ENCODE results near the gene GNG14. TPM values are rescaled to one million over a fixed set of nuclear protein-coding genes. Genes with fewer than 3 reads are reported as not detected.
"Not testable (repeated sequence)": the region's sequence is repeated elsewhere in the genome, so short reads cannot be mapped to it uniquely, and the experiment has no call there.

GNG14 gene
- polyA plus RNA-seq, 3 donors = not detected

GRCh38 chr19:12723381-12723640, 35.5 kb downstream of the GNG14 start:
- Histone ChIP-seq H3K27me3 (ENCODE audit: control insufficient read depth in 2 of 2, insufficient read depth in 2 of 2, low read length in 2 of 2) (no peaks in the 10 kb centered on the region), H3K4me2 (replicated peaks; ENCODE audit: extremely low read depth, low read length, poor library complexity, severe bottlenecking) (peak overlapping the region; percentile 87), H3K36me3 (replicated peaks in 1 of 2; ENCODE audit: control insufficient read depth in 1 of 2, insufficient read depth in 2 of 2, low read length in 2 of 2) (peaks cover 14 to 18% of the 10 kb centered on the region in 2 donors), H3K4me1 (ENCODE audit: control insufficient read depth in 1 of 2, insufficient read depth in 2 of 2, low read length in 2 of 2) (peaks cover 34 to 39% of the 10 kb centered on the region in 2 donors), H4K20me1 (ENCODE audit: insufficient read depth, low read length) (no peaks in the 10 kb centered on the region), H3K9ac (ENCODE audit: insufficient read depth, low read length, poor library complexity, severe bottlenecking) (peak overlapping the region; percentile 53), H3K9me3 (replicated peaks in 1 of 2; ENCODE audit: control insufficient read depth in 1 of 2, insufficient read depth in 1 of 2, low read length in 2 of 2) (no peaks in the 10 kb centered on the region), H3K4me3 (replicated peaks in 1 of 3; ENCODE audit: low read depth in 2 of 3, low read length in 3 of 3) (peak overlapping the region; percentile 49 to 79 (median 62)), H3K79me2 (ENCODE audit: insufficient read depth, low read length) (peaks cover 43% of the 10 kb centered on the region), H2AFZ (ENCODE audit: insufficient read depth, low read depth, low read length, poor library complexity, severe bottlenecking) (peak overlapping the region; percentile 95), H3K27ac (ENCODE audit: low read depth in 1 of 2, low read length in 2 of 2) (peak overlapping the region; percentile 19 to 51)
- peak overlapping the region; percentile 85 to 95 for H3K4me3 Mint-ChIP-seq
- 2% methylated on average over 6 of the region's 7 CpGs for WGBS (ENCODE audit: insufficient coverage)
- DNase-seq = no peak
- no peak for TF ChIP-seq CTCF (IDR thresholded peaks at IDR 0.05)
- peaks cover 14 to 25% of the 10 kb centered on the region in 2 donors for H3K36me3 Mint-ChIP-seq
- peaks cover 0 to 2% (median 0%) of the 10 kb centered on the region in 7 donors for H3K9me3 Mint-ChIP-seq
- intact Hi-C loops (cut with micrococcal nuclease) = loop anchor here in 1 of 2 donors (2.0 kb wide), 1 partner anchor 13 kb away; the partner anchor contains the start of gene GET3
- peak overlapping the region; percentile 40 to 92 (median 81) for H3K27ac Mint-ChIP-seq
- peaks cover 0 to 3% (median 0%) of the 10 kb centered on the region in 3 donors for H3K27me3 Mint-ChIP-seq (ENCODE audit: low read depth in 3 of 3)
- H3K4me1 Mint-ChIP-seq = peaks cover 38% of the 10 kb centered on the region

GRCh38 chr19:12723641-12724426, 36.0 kb downstream of the GNG14 start, which contains the start of gene TNPO2:
Gene TNPO2 (minus strand): TSS chr19:12723932. CDS start chr19:12720977, 2,955 bp downstream.
- Histone ChIP-seq H3K27me3 (ENCODE audit: control insufficient read depth in 2 of 2, insufficient read depth in 2 of 2, low read length in 2 of 2) (no peaks in the 10 kb centered on the region), H3K79me2 (ENCODE audit: insufficient read depth, low read length) (peaks cover 38% of the 10 kb centered on the region), H3K27ac (ENCODE audit: low read depth in 1 of 2, low read length in 2 of 2) (peak within 1 kb of the TSS; percentile 19 to 51), H3K36me3 (replicated peaks in 1 of 2; ENCODE audit: control insufficient read depth in 1 of 2, insufficient read depth in 2 of 2, low read length in 2 of 2) (peaks cover 14 to 18% of the 10 kb centered on the region in 2 donors), H3K4me3 (replicated peaks in 1 of 3; ENCODE audit: low read depth in 2 of 3, low read length in 3 of 3) (peak within 1 kb of the TSS; percentile 49 to 79 (median 62)), H4K20me1 (ENCODE audit: insufficient read depth, low read length) (peaks cover 2% of the 10 kb centered on the region), H3K4me1 (ENCODE audit: control insufficient read depth in 1 of 2, insufficient read depth in 2 of 2, low read length in 2 of 2) (peaks cover 34 to 39% of the 10 kb centered on the region in 2 donors), H3K9ac (ENCODE audit: insufficient read depth, low read length, poor library complexity, severe bottlenecking) (peak within 1 kb of the TSS; percentile 89), H3K9me3 (replicated peaks in 1 of 2; ENCODE audit: control insufficient read depth in 1 of 2, insufficient read depth in 1 of 2, low read length in 2 of 2) (no peaks in the 10 kb centered on the region), H3K4me2 (replicated peaks; ENCODE audit: extremely low read depth, low read length, poor library complexity, severe bottlenecking) (peak within 1 kb of the TSS; percentile 87), H2AFZ (ENCODE audit: insufficient read depth, low read depth, low read length, poor library complexity, severe bottlenecking) (peak within 1 kb of the TSS; percentile 95)
- Mint-ChIP-seq H3K9me3 (peaks cover 0 to 2% (median 0%) of the 10 kb centered on the region in 7 donors), H3K27ac (peak within 1 kb of the TSS; percentile 80 to 92 (median 86)), H3K36me3 (peaks cover 12 to 25% of the 10 kb centered on the region in 2 donors), H3K27me3 (ENCODE audit: low read depth in 3 of 3) (peaks cover 0 to 3% (median 0%) of the 10 kb centered on the region in 3 donors), H3K4me1 (peaks cover 37% of the 10 kb centered on the region), H3K4me3 (peak within 1 kb of the TSS; percentile 85 to 95)
- 2% methylated on average over 21 of the region's 28 CpGs for WGBS (ENCODE audit: insufficient coverage)
- TF ChIP-seq CTCF (IDR thresholded peaks at IDR 0.05) = no peak
- DNase-seq = peak in 2 of 3 donors; percentile 35 to 56
- intact Hi-C loops (cut with micrococcal nuclease) = loop anchor here in 1 of 2 donors (2.0 kb wide), 1 partner anchor 13 kb away; the partner anchor contains the start of gene GET3

- H3K27me3 Mint-ChIP-seq (ENCODE audit: low read depth in 3 of 3); H3K4me2 ChIP-seq (replicated peaks; ENCODE audit: extremely low read depth, low read length, poor library complexity, severe bottlenecking); H3K4me3 Mint-ChIP-seq; H3K27me3 ChIP-seq (ENCODE audit: control insufficient read depth in 2 of 2, insufficient read depth in 2 of 2, low read length in 2 of 2); H3K9me3 Mint-ChIP-seq; intact Hi-C loops (cut with micrococcal nuclease); H3K4me3 ChIP-seq (replicated peaks in 1 of 3; ENCODE audit: low read depth in 2 of 3, low read length in 3 of 3); H2AFZ ChIP-seq (ENCODE audit: insufficient read depth, low read depth, low read length, poor library complexity, severe bottlenecking); H3K9ac ChIP-seq (ENCODE audit: insufficient read depth, low read length, poor library complexity, severe bottlenecking); DNase-seq; H3K27ac ChIP-seq (ENCODE audit: low read depth in 1 of 2, low read length in 2 of 2); H3K9me3 ChIP-seq (replicated peaks in 1 of 2; ENCODE audit: control insufficient read depth in 1 of 2, insufficient read depth in 1 of 2, low read length in 2 of 2): not testable (repeated sequence)
- peaks cover 20% of the 10 kb centered on the region for H4K20me1 ChIP-seq (ENCODE audit: insufficient read depth, low read length)
- peaks cover 38 to 44% of the 10 kb centered on the region in 2 donors for H3K4me1 ChIP-seq (ENCODE audit: control insufficient read depth in 1 of 2, insufficient read depth in 2 of 2, low read length in 2 of 2)
- H3K36me3 ChIP-seq (replicated peaks in 1 of 2; ENCODE audit: control insufficient read depth in 1 of 2, insufficient read depth in 2 of 2, low read length in 2 of 2) = peaks cover 23 to 31% of the 10 kb centered on the region in 2 donors
- 95% methylated on average over 8 of the region's 10 CpGs for WGBS (ENCODE audit: insufficient coverage)
- Mint-ChIP-seq H3K27ac (peak overlapping the region in 1 of 7 donors; percentile 8), H3K36me3 (peaks cover 23 to 33% of the 10 kb centered on the region in 2 donors), H3K4me1 (peaks cover 40% of the 10 kb centered on the region)
- peaks cover 31% of the 10 kb centered on the region for H3K79me2 ChIP-seq (ENCODE audit: insufficient read depth, low read length)
Measured at GRCh38 chr19:12725612-12726011, 37.8 kb downstream of the GNG14 start.
